HK-2 (cell line): ENCODE measurements around the gene CD248.
"Not testable (repeated sequence)": the region's sequence is repeated elsewhere in the genome, so short reads cannot be mapped to it uniquely, and the experiment has no call there.

Source experiments
- DNase-seq: peaks from one replicate; pipeline ENCODE4 v3.0.0-alpha.2; 2018; ENCODE audit not compliant: unreplicated experiment

Gene CD248, protein sequence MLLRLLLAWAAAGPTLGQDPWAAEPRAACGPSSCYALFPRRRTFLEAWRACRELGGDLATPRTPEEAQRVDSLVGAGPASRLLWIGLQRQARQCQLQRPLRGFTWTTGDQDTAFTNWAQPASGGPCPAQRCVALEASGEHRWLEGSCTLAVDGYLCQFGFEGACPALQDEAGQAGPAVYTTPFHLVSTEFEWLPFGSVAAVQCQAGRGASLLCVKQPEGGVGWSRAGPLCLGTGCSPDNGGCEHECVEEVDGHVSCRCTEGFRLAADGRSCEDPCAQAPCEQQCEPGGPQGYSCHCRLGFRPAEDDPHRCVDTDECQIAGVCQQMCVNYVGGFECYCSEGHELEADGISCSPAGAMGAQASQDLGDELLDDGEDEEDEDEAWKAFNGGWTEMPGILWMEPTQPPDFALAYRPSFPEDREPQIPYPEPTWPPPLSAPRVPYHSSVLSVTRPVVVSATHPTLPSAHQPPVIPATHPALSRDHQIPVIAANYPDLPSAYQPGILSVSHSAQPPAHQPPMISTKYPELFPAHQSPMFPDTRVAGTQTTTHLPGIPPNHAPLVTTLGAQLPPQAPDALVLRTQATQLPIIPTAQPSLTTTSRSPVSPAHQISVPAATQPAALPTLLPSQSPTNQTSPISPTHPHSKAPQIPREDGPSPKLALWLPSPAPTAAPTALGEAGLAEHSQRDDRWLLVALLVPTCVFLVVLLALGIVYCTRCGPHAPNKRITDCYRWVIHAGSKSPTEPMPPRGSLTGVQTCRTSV

DNA sequence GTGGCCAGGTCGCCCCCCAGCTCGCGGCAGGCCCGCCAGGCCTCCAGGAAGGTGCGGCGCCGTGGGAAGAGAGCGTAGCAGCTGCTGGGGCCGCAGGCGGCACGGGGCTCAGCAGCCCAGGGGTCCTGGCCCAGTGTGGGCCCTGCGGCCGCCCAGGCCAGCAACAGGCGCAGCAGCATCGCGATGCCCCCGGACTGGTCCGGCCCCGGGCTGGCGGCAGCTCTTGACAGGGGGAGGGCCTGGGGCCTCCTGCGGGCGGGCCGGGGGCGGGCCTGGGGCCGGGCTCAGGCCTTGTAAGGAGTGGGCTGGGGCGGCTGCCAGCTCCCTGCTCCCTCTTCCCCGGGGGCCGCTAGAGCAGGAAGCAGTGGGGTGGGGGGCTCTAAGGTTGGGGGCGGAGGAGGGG, at the start of gene CD248:
TSS of gene CD248 (minus strand) at position 196 of the 403 bp plus-strand sequence. CDS start at position 179, 17 bp downstream.
- DNase-seq: no peak

- DNase-seq: no peak
Observed at GRCh38 chr11:66365711-66366619, 49.1 kb upstream of the CD248 start.

DNA sequence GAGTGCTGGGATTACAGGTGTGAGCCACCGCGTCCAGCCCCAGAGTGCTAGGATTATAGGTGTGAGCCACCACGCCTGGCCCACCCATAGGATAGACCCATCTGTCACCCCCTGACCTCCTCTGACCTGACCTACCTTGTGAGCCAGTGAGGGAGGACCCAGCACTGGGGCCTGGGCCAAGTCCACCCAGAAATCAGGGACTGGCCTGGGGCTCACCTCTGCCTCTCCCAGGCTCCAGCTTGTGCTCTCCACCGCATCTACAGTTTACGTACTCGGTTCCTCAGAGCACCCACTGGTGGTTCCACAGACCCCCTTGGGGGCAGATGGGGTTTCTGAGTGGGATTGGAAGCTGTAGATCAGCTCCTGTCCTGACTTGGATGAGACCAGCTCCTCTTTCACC, 48.3 kb upstream of the CD248 start:
- DNase-seq: no peak

DNA sequence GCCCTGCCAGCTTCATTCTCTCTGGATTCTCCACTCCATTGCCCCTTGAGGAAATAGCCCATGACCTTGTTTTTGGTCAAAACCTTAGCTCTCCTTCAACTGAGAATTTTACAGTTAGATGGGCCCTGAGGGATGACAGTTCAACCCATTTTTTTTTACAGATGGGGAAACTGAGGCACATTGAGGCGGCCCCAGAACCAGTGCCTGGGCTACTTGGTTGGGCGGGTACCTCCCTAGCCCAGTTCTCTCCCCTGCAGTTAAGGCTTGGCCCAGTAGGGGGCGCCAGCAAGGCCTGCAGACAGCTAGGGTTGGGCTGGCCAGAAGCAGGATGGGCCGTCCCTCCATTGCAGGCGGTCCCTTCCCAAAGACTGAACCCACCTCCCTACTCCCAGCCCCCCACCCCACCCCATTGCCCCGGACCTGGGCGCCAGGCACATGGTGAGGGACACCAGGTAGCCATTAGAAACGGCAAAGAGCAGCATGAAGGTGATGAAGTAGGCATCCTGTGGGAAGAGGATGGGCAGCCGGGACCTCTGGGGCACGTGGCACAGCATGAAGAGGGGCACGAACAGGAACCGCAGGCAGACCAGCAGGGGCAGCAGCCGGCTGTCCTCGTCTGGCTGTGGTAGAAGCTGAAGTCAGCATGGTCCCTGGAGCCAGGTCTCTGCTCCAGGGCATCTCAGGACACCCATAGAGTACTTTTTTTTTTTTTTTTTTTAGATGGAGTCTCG, 47.1 kb upstream of the CD248 start:
- peak; percentile 52 for DNase-seq

- no peak for DNase-seq
Observed at GRCh38 chr11:66363187-66363601, 46.4 kb upstream of the CD248 start.

- no peak for DNase-seq
Observed at GRCh38 chr11:66362481-66363147, 45.8 kb upstream of the CD248 start.

GRCh38 chr11:66361502-66361941, 44.7 kb upstream of the CD248 start:
- no peak for DNase-seq

DNA sequence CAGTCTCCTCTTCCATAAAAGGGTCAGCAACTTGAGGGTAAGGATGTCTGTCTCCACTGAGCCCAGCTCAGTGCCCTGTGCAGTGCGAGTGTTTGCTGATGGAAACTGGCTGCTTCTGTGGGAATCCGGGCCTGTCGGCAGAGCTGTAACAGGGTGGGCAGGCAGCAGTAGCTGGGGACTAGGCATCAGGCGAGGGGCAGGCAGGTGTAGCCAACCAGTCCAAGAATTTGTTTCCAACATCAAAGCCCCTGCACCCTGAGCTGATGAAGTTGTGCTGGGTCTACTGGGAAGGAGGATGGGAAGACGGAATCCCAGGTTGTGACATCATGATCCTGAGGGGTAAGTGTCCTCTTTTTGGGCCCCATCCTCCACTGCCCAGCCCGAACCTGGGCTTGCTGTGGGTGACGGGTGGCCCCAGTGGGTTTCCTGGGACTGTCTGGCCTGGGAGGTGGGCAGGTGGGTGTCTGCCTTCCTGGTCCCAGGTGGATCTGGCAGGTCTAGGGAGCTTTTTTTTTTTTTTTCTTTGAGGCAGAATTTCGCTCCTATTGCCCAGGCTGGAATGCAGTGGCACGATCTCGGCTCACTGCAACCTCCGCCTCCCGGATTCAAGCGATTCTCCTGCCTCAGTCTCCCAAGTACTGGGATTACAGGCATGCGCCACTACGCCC, 43.7 kb upstream of the CD248 start:
- no peak for DNase-seq

DNA sequence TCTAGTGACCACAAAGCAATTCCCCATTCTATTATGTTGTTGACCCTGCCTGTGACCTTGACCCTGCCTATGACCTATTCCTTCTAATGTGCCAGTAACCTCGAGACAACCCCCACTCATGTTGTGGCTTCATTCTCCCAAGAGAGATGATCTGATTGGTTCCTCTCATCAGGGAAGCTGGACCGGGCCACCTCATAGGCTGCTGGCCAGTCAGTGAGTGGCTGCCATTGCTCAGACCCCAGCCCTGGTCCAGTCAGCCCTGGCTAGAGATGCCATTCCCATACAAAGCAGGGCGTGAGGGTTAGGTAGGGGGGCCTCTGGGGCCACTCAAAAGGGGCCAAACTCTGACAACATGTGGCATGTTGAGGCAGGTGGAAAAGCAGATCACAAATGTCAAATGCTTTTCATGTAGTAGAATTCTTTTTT, 42.8 kb upstream of the CD248 start:
- no peak for DNase-seq

DNA sequence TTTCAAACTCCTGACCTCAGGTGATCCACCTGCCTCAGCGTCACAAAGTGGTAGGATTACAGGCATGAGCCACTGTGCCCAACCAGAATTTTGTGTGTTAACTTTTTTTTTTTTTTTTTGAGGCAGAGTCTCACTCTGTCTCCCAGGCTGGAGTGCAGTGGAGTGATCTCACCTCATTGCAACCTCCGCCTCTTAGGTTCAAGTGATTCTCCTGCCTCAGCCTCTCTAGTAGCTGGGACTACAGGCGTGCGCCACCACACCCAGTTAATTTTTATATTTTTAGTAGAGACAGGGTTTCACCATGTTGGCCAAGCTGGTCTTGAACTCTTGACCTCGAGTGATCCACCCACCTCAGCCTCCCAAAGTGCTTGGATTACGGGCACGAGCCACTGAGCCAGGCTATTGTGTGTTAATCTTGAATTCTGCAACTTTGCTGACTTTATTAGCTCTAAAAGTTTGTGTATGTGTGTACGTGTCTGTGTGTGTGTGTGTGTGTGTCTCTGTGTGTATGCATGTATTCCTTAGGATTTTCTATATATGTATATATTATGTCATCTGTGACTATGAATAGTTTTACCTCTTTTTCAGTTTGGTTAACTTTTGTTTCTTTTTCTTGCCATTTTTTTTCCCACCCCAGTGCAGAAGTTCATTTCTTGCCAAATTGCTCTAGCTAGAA, 33.9 kb upstream of the CD248 start:
- DNase-seq: not testable (repeated sequence)

DNA sequence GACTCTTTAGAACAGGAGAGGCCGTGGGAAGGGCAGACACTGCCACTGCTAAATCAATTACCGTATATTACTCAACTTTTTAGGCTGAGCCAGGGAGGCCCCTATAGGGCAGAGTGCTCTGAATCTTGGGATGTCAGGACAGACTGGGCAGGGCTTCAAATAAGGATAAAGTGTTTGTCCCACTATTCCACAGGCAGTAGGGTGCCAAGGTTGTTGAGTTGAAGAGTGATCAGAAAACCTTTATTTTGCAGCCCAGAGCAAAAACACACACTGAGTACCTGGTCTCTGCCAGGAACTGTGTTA, 32.2 kb upstream of the CD248 start:
- no peak for DNase-seq

DNA sequence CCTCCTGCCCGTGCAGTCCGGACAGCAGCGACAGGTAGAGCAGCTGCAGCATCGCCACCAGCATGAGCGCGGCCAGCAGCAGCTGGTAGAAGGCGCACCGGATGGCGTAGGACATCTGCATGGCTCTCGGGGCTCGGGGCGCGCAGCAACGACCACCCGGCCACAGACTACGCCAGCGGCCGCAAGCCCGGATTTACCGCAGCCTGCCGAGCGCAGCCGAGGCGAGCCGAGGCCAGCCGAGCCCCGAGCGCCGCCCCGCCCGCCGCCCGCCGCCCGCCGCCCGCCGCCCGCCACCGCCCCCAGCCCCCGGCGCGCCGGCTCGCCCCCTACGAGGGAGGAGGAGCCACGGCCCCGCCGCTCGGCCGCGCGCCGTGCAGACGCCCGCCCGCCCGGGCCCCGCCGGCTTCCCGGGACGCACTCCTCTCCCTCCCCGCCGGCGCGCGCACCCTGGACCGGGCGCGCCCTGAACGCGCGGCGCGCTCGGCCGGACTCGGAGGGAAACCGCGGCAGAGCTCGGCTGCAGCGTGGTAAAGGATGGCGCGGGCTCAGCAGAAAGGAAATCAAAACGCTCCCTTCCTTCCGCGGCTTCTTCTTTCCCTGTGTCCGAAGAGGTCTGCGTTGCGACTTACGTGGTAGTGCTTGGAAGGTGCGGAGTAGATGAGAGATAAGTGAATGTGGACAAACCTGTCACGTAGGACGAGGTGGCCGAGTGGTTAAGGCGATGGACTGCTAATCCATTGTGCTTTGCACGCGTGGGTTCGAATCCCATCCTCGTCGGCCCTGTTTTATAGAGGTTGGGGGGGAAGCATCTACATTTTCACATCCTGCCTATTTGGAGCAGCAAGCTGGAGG, 30.8 kb upstream of the CD248 start, which contains the start of gene B4GAT1:
TSS of gene B4GAT1 (minus strand) at position 205 of the 852 bp plus-strand sequence. CDS start at position 121, 84 bp downstream.
- DNase-seq: peak; percentile 86

- no peak for DNase-seq
Observed at GRCh38 chr11:66346476-66347424, 29.9 kb upstream of the CD248 start.

DNA sequence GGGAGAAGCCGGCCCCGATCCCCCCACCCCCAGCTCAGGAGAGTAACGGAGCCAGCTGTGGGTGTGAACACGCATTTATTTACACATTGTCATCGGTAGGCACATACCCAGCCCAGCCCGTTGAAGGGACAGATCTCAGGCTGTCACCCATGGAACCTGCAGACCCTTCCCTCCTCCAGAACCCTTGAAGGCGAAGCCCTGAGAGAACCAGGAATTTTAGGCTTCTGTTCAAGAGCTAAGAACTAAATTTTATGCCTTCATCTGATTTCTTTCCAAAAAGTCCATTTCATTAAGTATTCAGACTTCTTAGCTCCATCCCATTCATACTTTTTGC, 28.4 kb upstream of the CD248 start:
- DNase-seq: no peak

DNA sequence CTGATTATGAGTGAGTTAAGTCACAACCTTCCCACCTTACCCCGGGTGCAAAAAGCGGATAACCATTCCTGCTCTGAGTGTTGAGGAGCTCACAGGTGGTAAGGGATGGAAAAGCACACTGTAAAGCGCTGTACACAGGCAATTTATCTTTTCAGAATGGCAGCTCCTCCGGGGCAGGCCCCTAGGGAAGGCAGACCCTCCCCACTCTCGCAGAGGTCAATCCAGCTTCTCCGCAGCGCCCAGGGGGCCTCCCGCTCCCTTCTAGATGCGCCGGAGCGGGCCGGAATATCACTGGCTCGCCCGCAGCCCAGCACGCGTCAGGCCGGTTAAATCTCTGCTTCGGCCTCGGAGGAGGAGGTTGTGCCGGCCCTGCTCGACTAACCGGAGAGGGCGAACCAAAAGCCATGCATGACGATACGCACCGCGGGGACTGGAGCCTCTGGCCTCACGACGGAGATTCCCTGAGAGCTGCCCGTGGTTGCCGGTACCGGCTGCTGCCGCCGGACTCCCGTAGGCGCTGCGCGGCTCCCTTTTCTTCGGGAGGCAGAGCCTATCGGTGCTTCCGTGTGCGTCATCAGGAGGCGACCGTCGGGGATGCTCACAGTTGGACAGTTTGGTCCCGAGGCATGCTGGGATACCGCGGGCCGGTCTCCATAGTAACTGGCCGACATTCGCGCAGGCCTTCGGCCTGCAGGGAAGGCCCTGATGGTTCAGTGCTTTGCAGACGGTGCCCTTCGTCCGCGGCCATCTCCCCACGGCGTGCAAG, 27.9 kb upstream of the CD248 start, which contains the start of gene BRMS1:
TSS of gene BRMS1 (minus strand) at position 555 of the 766 bp plus-strand sequence. CDS start 2,870 bp downstream, outside the sequence.
- DNase-seq: peak; percentile 86

GRCh38 chr11:66343176-66343575, 26.3 kb upstream of the CD248 start:
- DNase-seq: no peak
